Osteoblast (primary cell): ENCODE results near the gene NANS. TPM values are rescaled to one million over a fixed set of nuclear protein-coding genes. Genes with fewer than 3 reads are reported as not detected.

Source experiments
- DNase-seq: peaks from one replicate; pipeline ENCODE4 v3.0.0; 2011; ENCODE audit warnings: low spot score, mixed read lengths; ENCODE audit not compliant: insufficient read length; ENCODE audit errors: missing footprints
- H2AFZ ChIP-seq: 2 replicates; pipeline ENCODE4 v1.6.0; 2011; ENCODE audit warnings: mild to moderate bottlenecking, low read length
- H3K27ac ChIP-seq: 2 replicates; pipeline ENCODE4 v1.5.1; 2011; ENCODE audit warnings: mild to moderate bottlenecking, low read depth, low read length, moderate library complexity
- H3K27me3 ChIP-seq: 2 replicates; pipeline ENCODE4 v1.6.0; 2012; ENCODE audit warnings: mild to moderate bottlenecking, control low read depth, inconsistent platforms, low read length, moderate library complexity; ENCODE audit not compliant: insufficient read depth
- H3K36me3 ChIP-seq: 2 replicates; pipeline ENCODE4 v1.5.1; 2011; ENCODE audit warnings: mild to moderate bottlenecking, low read length, control low read depth, moderate library complexity; ENCODE audit not compliant: insufficient read depth
- H3K4me1 ChIP-seq: 2 replicates; pipeline ENCODE4 v1.5.1; 2011; ENCODE audit warnings: mild to moderate bottlenecking, low read length, control low read depth, moderate library complexity; ENCODE audit not compliant: insufficient read depth
- H3K4me2 ChIP-seq: 2 replicates; pipeline ENCODE4 v1.6.0; 2011; ENCODE audit warnings: mild to moderate bottlenecking, low read length; ENCODE audit not compliant: insufficient read depth
- H3K4me3 ChIP-seq: fragments of 200-600 bp; sonication (generic); 3 replicates; pipeline ENCODE4 v1.5.1; 2012; ENCODE audit warnings: mild to moderate bottlenecking, low read length, inconsistent platforms; ENCODE audit not compliant: insufficient read depth
- H3K79me2 ChIP-seq: 2 replicates; pipeline ENCODE4 v1.6.0; 2012; ENCODE audit warnings: mild to moderate bottlenecking, low read length, control low read depth, inconsistent platforms; ENCODE audit not compliant: insufficient read depth
- H3K9me3 ChIP-seq: 2 replicates; pipeline ENCODE4 v1.5.1; 2011; ENCODE audit warnings: low read depth, low read length, control low read depth
- H4K20me1 ChIP-seq: 2 replicates; pipeline ENCODE4 v1.6.0; 2012; ENCODE audit warnings: mild to moderate bottlenecking, low read length, control low read depth; ENCODE audit not compliant: insufficient read depth
- total RNA-seq: library from RNA; depleted of rRNA; stranded (reverse); fragments of >200 nt; gene quantifications from 2 replicates; pipeline ENCODE4 v1.2.3, GENCODE V29; 2012
- TF ChIP-seq, protein P1 (sequence below): IDR thresholded peaks from 2 replicates; pipeline ENCODE4 v1.5.1; 2011; ENCODE audit warnings: mild to moderate bottlenecking, low read depth, low read length, moderate library complexity; ENCODE audit errors: extremely low read depth

The NANS gene
- total RNA-seq, 1 donor, result 56.1 TPM

DNA sequence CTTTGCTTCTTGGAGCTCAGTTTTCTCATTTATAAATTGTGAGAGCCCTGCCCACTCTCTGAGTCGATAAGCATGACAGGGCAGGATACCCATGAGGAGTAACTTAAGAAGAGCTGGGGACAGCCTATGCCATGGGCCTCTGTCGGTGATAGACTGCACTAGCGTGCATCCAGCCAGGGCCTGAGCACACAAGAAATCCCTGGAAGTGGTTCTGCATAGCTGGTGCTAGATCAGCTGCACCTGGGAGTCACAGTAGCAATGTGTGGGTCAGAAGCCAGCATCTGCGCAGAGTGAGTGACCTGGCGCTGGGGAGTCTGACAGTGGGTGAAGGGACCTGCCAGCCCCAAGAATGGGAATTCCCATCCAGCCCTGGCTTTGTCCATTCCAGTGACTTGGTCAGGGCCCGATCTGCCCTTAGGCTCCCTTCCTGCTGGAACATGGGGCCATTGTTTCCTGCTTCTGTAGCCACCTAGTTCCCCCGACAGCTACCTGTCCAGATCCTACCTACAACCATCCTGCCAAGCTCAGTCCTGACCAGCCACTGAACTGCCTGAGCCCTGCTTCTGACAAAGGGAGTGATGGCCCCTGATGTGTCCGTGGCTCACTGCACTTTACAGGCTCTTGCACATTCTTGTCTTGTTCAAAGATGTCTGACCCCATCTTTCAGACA, 35.9 kb upstream of the NANS start:
- peaks cover 41% of the 10 kb centered on the region for H3K36me3 ChIP-seq
- no peak for DNase-seq

DNA sequence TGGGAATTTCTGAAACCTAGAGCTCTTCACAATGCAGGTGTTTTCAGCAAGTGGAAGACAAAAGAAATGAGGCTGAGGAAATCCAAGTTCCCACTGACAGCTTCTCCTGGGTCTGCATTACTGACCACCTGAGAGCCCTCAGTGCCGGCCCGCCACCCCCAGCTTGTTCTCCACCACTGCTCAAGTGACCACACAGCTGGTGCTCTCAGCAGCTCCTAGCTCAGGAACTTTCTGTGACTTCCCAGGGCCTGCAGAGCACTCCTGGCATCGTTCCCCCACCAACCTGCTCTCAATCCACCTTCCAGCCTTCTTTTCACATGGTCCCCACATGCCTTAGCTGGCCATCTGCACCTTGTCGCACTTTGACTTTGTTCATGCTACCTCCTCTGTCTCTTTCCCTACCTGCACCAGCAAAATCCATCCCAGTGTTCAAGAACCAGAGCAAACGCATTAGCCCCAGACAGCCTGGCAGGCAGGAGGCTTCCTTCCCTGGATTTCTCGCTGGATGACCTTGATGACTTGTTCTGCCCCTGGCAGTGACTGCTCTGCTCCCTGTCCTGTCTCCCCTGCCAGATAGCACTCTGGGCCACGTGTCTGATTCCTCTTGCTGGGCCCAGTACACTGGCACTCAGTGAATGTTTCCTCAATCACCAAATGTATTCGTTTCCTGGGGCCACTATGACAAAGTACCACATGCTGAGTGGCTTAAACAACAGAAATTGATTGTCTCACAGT, 35.1 kb upstream of the NANS start:
- H3K9me3 ChIP-seq, result no peaks in the 10 kb centered on the region
- DNase-seq, result no peak
- H3K36me3 ChIP-seq, result peaks cover 32% of the 10 kb centered on the region
- no peak overlapping the region for H3K4me3 ChIP-seq
- no peak overlapping the region for H2AFZ ChIP-seq
- no peaks in the 10 kb centered on the region for H4K20me1 ChIP-seq
- no peaks in the 10 kb centered on the region for H3K79me2 ChIP-seq
- peaks cover 7% of the 10 kb centered on the region for H3K4me1 ChIP-seq
- peak overlapping the region; percentile 60 for H3K27ac ChIP-seq
- H3K27me3 ChIP-seq, result no peaks in the 10 kb centered on the region
- TF ChIP-seq, protein P1, sequence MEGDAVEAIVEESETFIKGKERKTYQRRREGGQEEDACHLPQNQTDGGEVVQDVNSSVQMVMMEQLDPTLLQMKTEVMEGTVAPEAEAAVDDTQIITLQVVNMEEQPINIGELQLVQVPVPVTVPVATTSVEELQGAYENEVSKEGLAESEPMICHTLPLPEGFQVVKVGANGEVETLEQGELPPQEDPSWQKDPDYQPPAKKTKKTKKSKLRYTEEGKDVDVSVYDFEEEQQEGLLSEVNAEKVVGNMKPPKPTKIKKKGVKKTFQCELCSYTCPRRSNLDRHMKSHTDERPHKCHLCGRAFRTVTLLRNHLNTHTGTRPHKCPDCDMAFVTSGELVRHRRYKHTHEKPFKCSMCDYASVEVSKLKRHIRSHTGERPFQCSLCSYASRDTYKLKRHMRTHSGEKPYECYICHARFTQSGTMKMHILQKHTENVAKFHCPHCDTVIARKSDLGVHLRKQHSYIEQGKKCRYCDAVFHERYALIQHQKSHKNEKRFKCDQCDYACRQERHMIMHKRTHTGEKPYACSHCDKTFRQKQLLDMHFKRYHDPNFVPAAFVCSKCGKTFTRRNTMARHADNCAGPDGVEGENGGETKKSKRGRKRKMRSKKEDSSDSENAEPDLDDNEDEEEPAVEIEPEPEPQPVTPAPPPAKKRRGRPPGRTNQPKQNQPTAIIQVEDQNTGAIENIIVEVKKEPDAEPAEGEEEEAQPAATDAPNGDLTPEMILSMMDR, result no peak
- H3K4me2 ChIP-seq, result no peak overlapping the region

More for the DNA sequence above, 35.9 kb upstream of the NANS start:
- Histone ChIP-seq H3K4me1 (peaks cover 7% of the 10 kb centered on the region), H3K79me2 (no peaks in the 10 kb centered on the region), H3K9me3 (no peaks in the 10 kb centered on the region), H4K20me1 (no peaks in the 10 kb centered on the region), H3K4me3 (no peak overlapping the region), H3K4me2 (no peak overlapping the region), H2AFZ (no peak overlapping the region), H3K27me3 (no peaks in the 10 kb centered on the region), H3K27ac (no peak overlapping the region)
- TF ChIP-seq, protein P1, result no peak

- Histone ChIP-seq H3K4me1 (peaks cover 7% of the 10 kb centered on the region), H3K36me3 (peaks cover 22% of the 10 kb centered on the region), H2AFZ (no peak overlapping the region), H3K4me3 (no peak overlapping the region), H3K27ac (peak overlapping the region; percentile 60), H4K20me1 (no peaks in the 10 kb centered on the region), H3K4me2 (no peak overlapping the region), H3K27me3 (no peaks in the 10 kb centered on the region), H3K79me2 (no peaks in the 10 kb centered on the region), H3K9me3 (no peaks in the 10 kb centered on the region)
- TF ChIP-seq, protein P1, result no peak
- DNase-seq, result no peak
These were observed 34.1 kb upstream of the NANS start for GRCh38 chr9:98022447-98022846.

GRCh38 chr9:98024702-98025101, 31.8 kb upstream of the NANS start:
- H4K20me1 ChIP-seq, result no peaks in the 10 kb centered on the region
- no peak overlapping the region for H2AFZ ChIP-seq
- no peaks in the 10 kb centered on the region for H3K9me3 ChIP-seq
- peaks cover 3% of the 10 kb centered on the region for H3K36me3 ChIP-seq
- no peaks in the 10 kb centered on the region for H3K27me3 ChIP-seq
- TF ChIP-seq, protein P1, result no peak
- no peak overlapping the region for H3K4me2 ChIP-seq
- H3K27ac ChIP-seq, result no peak overlapping the region
- no peak for DNase-seq
- no peaks in the 10 kb centered on the region for H3K79me2 ChIP-seq
- no peak overlapping the region for H3K4me3 ChIP-seq
- peaks cover 7% of the 10 kb centered on the region for H3K4me1 ChIP-seq
